Measurements from ENCODE around the gene SFTA2.
"Not testable (repeated sequence)": the region's sequence is repeated elsewhere in the genome, so short reads cannot be mapped to it uniquely, and the experiment has no call there.

Gene SFTA2

DNA sequence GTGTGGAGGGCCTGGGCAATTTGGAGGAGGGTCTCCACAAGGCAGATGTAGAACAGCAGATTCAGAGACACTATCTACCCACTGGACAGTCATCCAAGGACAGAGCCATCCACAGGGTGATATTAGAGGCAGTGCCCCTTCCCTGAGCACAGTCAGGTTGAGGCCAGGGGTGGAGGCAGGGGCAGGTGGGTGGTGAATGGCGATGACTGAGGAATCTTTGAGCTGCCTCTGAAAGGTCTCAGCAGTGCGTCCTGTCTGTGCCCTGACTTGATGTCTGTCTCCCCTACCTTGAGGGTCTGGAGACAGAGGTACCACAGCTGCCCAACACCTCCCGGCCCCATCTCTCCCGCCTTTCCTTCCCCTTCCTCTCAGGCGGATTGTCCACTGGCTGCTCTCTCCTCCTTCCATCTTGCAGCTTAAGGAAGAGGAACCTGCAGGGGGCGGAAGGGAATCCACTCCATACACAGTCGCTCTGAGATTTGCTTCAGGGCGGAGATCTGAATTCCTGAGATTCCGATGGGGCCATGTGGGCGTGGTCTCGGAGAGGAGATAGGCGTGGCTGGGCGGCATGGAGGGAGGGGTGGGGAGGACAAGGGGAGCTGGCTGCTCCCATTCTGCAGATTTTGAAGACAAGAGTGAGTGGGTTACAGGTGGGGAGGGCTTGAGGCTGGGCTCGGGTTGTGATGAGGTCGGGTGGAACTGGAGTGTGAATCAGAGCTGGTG, 10.5 kb upstream of the SFTA2 start:
- DNase-seq = peak; percentile 91

DNA sequence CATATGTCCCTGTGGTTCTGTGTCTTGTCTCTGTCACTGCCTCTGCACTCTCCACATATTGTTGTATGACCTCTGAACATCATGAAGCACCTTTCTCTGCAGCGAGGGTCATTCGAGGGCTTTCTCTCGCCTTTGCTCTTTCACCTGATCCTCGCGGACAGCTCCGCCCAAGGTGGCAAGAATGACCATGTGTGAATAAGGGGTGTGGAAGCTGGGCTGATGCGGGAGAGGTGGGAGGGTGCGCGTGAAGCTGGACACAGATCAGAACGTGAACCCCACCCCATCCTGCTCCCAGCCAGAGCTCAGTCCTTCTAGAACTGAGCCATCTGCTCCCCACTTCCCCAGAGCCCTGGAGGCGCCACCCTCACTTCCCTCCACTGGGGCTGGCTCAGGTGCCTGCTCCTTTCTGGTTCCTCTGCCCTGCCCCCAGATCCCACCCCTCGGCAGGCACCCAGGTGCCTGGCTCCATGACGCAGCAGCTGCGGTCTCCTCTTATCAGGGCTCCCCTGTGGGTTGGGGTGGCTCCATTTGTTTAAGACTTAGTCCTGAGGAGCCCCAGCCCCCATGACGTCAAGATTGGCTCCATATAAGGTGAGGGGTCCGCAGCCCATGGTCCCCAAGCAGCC, 8.5 kb upstream of the SFTA2 start, which contains the start of gene MUCL3:
TSS of gene MUCL3 (plus strand) at position 613 of the 626 bp plus-strand sequence. CDS start 27 bp downstream, outside the sequence.
- no peak for DNase-seq

DNA sequence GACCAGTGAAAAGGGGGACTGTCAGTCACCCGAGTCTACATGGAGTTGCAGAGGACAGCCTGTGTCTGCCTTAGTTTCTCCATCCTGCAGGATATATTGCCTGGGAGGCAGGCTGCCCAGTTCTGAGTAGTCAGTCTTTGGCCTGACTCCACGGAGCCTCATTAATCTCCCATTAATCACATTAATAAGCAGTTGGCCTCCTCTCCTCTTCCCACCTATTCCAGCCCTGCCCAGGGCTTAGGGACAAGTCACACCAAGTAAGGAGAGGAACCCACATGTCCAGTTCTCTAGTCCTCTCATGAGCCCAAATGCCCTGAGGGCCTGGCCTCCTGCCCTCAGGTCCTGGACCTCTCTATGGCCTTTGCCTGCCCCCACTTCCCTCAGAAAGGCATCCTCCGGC, 7.5 kb upstream of the SFTA2 start:
- no peak for DNase-seq

DNA sequence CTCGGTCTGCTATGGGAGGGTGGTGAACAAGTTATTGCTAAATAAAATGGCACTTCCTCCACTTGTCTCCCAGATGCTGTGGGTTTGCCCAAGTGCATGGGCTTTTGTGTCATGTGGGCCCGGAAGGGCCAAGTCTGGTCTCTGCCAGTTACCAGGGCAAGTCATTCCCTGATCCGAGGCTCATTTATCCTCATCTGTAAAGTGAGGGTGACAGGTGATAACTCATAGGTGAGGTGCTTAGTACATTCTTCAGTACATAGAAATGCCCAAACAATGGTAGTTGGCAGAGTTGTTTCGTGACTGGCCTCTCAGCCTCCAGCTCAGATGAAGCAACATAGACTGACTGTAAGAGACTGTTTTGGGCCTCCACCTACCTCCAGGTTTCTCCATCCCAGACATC, 6.8 kb upstream of the SFTA2 start:
- DNase-seq = no peak

DNA sequence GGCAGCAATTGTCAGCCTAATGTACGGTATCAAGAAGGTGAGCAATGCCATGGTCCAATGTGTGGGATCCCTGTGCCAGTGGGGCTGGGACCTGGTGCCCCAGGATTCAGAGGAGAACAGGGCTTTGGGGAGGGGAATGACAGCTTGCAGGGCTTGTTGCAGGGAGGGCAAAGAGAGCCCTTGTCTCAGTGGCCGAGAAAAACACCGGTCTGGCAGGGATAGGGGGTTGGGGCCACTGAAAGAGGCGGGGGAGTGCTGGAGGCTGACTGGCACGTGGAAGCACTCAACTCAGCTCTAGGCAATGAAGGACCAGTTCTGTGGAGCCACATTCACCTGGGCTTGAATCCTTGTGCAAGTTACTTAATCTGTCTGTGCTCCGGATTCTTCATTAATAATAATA, 5.3 kb upstream of the SFTA2 start:
- DNase-seq = no peak

DNA sequence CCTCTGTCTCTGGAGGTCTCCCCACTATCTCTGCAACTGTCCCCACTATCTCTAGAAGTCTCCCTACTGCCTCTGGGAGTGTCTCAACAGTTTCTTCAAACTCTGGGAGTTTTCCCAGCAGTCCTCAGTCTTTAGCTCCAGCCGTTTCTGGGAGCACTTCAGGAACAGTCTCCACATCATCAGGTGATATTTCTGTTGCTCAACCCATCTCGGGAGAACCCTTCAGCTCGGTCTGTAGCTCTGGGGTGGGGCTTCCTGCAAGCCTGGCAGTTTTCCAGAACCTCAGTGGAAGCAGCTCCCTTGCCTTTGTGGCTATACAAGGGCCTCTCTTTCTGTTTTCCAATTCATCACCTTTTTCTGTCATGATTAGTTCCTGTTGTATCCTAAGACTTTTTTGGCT, 3.0 kb upstream of the SFTA2 start:
- no peak for DNase-seq

DNA sequence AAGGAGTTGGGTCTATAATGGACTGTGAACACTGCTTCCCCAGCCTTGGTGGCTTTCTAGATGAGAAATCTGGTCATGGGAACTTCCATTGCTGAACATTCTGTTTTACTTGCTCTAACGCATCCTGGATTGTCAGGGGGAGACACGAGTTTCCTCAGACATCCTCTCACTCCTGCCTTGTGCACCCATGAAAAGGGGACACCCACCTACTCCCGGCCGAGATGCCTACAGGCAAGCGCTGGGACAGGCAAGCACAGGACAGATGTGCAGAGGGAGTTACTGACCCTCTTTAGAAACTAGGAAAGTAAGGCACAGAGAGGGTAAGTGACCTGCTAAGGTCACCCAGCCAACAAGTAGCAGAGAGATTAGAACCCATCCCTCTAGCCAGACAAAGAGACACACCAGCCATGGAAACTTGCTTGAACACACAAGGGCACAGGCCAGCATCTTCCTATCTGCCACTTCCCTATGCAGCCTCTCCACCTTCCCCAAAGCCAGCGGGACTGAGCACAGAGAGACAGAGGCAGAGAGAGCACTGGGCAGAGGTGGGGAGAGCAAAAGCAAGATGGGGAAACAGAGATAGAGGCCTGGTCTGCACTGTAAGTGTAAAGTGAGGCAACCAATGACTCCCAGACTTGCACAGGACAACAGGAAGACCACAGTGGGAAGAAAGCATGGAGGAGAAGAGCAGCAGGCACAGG, 845 bp upstream of the SFTA2 start:
- no peak for DNase-seq

DNA sequence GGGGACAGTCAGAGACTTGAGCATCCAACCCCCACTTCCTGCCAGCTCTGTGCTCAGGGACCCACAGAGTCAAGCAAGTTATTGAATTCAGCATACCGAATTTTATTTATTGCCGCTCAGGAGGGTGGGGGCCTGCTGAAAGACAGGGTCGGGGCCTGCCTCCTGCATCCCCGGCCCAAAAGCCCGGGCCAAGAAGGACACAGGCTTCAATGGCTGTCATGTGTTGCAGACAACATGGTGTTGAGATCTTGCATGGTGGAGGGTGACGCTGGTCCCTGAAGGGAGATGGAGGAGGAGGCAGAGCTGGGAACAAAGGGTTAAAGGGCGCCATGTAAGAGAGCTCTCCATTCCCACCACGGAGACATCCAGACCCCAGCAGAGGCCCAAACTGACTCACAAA, 698 bp downstream of the SFTA2 start:
- DNase-seq = no peak

DNA sequence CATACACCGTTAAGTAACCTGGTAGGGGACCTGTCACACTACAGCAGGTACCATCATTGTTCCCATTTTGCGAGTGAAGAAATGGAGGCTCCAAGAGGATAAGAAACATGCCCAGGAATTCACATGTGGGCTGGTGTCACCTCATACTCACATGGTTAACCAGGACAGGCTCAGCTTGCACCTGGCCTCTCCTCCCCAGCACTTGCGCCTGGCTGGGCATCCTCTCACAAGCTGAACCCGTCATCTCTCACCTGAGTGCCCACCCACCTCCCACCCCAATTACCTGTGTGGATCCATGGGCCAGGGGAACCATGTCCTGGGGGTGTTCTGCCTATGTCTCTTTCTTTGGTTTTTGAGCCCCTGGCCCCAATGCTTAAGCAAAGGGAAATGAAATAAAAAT, 1.5 kb downstream of the SFTA2 start:
- DNase-seq = no peak

DNA sequence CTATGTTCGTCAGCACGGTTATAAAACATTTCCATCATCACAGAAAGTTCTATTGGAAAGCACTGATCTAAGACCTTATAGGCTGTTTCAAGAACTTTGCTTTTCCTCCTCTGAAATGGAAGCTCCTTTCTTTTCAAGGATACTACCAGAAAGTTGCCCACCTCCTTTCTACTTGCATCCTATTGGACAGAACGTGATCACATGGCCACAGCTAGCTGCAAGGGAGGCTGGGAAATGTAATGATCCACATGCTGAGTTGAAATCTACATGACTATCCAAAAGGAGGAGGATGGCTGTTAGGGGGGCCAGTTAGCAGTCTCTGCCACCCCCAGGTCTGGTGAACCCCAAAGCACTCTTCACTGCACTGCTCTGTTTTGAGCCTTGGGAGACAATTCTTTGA, 3.3 kb downstream of the SFTA2 start:
- DNase-seq = no peak

DNA sequence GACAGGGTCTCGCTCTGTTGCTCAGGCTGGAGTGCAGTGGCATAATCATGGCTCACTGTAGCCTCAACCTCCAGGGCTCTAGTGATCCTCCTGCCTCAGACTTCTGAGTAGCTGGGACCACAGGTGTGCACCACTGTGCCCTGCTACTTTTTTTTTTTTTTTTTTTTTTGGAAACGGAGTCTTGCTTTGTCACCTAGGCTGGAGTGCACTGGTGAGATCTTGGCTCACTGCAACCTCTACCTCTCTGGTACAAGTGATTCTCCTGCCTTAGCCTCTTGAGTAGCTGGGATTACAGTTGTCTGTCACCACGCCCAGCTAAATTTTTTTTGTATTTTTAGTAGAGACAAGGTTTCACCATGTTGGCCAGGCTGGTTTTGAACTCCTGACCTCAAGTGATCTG, 4.9 kb downstream of the SFTA2 start:
- not testable (repeated sequence) for DNase-seq

DNA sequence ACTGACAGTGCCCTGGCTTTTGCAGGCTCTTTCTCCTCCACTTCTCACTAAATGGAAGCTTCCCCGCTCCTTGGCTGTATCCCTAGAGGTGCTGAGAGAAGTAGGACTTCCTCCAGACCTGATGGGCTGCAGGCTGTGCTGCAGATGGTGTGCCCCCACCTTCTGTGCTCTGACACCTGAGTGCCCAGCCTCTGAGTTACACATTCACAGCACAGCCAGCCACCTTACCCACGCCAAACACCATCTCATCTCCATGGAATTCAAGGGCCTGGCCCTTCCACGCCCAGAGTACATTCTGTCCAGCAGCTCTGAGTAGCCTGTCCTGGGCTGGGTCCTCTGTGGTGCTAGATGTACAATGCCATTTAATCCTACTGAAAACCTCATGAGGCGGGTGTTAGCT, 5.3 kb downstream of the SFTA2 start:
- DNase-seq = no peak

DNA sequence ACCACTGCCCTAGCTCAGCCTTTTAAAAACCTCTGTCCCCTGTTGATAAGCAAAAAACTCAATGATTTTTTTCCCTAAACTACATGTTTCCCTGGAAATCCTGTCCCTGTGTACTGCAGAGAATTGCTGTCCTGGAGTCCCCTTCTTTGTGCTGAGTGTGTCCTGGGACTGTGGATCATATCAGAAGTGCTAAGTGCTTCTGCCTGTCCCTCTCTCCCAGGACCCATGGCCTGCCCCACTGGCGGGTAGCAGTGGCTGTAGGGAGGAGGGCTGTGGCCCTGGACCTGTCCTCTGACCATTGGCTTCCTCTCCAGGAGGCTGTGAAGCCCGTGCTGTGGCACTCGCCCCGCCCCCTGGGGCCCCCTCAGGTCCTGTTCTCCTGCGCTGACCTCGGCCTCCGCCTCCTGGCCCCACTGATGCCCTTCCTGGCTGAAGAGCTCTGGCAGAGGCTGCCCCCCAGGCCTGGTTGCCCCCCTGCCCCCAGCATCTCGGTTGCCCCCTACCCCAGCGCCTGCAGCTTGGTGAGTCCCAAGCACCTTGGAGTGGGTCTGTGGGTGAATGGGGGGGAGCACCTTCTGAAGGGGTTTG, 7.8 kb downstream of the SFTA2 start:
- not testable (repeated sequence) for DNase-seq

DNA sequence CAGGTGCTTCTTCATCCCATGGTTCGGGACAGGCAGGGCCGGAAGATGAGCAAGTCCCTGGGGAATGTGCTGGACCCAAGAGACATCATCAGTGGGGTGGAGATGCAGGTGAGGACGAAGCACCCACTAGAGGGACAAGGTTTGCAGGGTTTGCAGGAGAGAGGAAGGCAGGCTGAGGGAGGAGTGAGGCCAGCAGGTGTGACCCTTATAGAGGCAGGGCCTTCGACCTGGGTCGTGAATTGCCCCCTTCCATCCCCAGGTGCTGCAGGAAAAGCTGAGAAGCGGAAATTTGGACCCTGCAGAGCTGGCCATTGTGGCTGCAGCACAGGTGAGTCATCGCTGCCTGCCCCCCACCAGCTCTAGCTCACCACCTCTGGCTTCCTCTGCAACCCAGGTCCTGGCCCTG, 9.5 kb downstream of the SFTA2 start:
- DNase-seq = no peak

DNA sequence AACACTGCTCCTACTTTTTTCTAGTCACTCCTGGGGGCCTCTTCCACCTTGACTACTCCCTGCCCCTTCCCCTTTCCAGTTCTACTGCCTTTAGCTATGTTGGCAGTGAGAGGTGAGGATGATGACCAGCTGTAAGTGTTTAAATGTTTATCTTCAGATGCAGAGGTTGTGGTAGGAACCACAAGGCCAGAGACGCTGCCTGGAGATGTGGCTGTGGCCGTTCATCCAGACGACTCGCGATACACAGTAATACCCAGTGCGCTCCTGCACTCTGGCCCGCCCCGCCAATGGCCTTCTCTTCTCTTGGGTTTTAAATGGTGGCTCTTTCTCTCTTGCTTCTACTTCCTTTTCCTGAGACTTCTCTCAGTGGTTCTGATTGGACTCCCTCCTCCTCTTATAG, 13.3 kb downstream of the SFTA2 start:
- no peak for DNase-seq

DNA sequence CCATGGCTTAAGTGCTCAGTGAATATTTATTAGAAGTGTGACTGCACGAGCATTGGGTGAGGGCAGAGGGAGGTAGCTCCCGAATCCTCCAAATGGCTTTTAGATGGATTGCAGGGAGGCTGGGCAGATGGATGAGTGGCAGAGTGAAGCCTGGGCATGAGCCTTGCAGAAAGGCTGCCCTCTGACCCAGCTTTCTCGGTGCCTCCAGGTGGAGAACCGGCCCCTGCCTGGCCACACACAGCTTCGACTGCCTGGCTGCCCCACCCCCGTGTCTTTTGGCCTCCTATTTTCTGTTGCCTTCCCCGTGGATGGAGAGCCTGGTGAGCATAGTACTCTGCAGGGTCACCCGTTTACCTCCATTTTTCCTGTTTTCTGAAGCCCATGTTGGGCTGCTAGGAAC, 14.5 kb downstream of the SFTA2 start:
- no peak for DNase-seq

DNA sequence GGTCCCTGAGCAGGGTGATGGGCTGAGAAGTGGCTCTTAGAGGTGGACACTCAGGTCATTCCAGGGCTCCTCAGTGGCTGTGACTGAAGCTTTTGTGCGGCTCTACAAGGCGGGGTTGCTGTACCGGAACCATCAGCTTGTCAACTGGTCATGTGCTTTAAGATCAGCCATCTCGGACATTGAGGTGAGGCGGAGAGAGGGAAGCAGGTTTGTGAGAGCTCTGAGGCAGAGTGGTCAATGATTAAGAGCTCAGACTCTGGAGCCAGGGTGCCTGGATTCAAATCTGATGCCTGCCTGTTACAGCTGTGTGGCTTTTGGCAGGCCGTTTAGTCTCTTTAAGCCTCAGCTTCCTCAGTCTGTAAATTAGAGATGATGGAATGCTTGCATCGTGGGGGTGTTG, 14.9 kb downstream of the SFTA2 start:
- DNase-seq = no peak

DNA sequence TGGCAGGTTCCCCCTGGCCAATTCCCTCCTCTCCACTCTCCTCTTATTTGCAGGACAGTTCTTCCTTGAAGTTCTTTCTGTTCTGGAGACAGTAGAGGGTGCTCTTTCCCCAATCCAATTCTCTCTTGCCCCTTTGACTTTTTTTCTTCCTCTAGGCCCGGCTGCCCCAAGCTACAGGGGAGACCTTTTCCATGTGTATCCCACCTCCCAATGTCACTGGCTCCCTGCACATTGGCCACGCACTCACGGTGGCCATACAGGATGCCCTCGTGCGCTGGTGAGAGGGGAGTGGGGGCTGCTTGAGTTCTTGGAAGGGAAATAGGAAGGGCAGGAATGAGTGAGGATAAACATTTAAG, 16.4 kb downstream of the SFTA2 start:
- peak; percentile 72 for DNase-seq

DNA sequence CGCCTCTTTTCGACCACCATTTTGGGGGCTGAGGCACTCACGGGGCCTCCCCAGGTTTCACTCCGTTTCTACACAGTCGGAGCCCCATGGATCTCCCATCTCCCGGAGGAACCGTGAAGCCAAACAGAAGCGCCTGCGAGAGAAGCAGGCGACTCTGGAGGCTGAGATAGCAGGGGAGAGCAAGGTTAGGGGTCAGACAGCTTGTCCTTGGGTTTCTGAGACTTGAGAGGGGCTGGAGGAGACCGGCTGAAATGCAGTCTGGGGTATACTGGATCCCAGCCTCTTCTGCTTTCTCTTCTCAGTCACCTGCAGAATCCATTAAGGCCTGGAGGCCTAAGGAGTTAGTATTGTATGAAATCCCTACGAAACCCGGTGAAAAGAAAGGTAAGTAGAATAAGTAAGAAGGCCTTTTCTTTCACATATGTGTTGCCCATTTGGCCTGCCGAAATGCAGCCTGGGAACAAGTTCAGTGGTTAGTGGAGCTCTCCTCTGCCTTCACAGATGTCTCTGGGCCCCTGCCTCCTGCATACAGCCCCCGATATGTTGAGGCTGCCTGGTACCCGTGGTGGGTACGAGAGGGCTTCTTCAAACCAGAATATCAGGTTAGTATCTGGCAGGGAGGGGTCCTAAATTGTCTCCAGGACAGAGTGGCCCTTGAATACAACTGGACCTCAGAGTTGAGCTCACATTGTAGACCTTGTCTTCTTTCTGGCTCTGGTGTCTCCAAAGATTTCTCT, 16.9 kb downstream of the SFTA2 start:
- DNase-seq = no peak

DNA sequence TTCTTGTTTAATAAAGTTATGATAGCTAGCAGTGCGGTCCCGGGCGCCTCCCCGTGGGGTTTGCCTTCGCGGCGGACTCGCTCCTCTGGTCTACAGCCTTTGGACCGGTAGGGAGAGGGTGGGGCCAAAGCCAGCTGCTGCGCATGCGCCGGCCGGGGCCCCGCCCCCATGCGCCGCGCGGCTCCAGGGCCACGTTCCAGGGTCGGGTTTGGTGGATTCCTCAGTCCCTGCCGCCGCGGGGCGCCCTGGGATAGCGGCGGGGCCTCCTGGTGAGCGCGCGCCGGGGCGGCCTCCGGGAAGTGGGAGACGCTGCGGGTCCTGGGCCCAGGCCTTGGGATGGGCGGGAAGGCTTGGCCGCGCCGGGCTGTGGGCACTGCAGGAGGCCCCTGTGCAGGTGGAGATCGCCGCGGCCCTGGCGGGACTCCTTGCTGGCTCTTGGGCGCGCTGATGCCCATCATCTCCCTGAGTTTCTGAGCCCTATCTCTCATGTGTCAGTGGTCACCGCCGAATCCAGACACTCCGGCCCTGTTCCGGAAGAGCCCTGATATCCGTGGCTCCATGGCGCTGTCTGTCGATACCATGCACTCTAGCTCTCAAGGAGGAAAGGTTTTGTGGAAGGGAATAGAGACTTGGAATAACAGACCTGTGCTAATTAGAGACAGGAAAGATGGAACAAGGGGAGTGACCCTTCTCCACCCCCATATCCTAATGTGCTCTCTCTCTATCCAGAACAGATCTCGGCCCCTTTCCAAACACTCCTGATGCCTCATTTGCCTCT, 17.7 kb downstream of the SFTA2 start, which contains the start of gene VARS2:
TSS of gene VARS2 (plus strand) at position 163 of the 778 bp plus-strand sequence. CDS start at position 762, 599 bp downstream.
- peak; percentile 91 for DNase-seq

DNA sequence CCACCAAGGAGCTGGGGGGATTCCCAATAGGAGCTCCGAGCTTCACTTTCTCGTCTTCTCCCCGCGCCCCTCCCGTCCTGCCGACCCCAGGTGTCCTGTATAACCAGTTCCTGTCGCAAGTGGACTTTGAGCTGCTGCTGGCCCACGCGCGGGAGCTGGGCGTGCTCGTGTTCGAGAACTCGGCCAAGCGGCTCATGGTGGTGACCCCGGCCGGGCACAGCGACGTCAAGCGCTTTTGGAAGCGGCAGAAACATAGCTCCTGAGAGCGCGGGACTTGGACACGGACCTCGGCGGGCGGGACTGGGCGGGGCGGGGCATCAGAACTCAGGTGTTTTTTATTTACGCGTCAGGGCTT, 18.3 kb downstream of the SFTA2 start:
- no peak for DNase-seq
